ENCODE measurements around the gene CHCHD6. TPM values are rescaled to one million over a fixed set of nuclear protein-coding genes. Genes with fewer than 3 reads are reported as not detected.

CHCHD6 gene
- total RNA-seq, 1 experiment from 2014 or later: 47.7 TPM

- ChIA-PET POLR2A (ENCODE audit: unreplicated experiment) (no interaction called here), CTCF (interaction anchor here (1.0 kb wide), 1 partner anchor 39 kb away, joined by 3 read pairs; no protein-coding TSS in a partner anchor)
- H3K9me2 ChIP-seq (ENCODE audit: insufficient read depth): no peaks in the 10 kb centered on the region
- no peak overlapping the region for H3K4me3 ChIP-seq
- intact Hi-C loops (cut with micrococcal nuclease; ENCODE audit: unreplicated experiment): no loop called here
- H3K27ac ChIP-seq: no peak overlapping the region
- no peak for DNase-seq
- TF ChIP-seq CTCF (conservative IDR thresholded peaks at IDR 0.05): no peak
- TF ChIP-seq EZH2 (IDR thresholded peaks at IDR 0.05; ENCODE audit: low read depth): no peak
- no peaks in the 10 kb centered on the region for H3K27me3 ChIP-seq (ENCODE audit: insufficient read depth, low read depth)
- H3K4me2 ChIP-seq: no peak overlapping the region
- H3F3A ChIP-seq (ENCODE audit: insufficient read depth, low read depth): peaks cover 22% of the 10 kb centered on the region
- BruUV-seq (replicated peaks): no TSS peak
- no peaks in the 10 kb centered on the region for H3K36me3 ChIP-seq (ENCODE audit: low read depth)
- H3K9me3 ChIP-seq (ENCODE audit: insufficient read depth, low read depth): no peaks in the 10 kb centered on the region
- H4K20me1 ChIP-seq (ENCODE audit: insufficient read depth): no peaks in the 10 kb centered on the region
- peaks cover 48% of the 10 kb centered on the region for H3K4me1 ChIP-seq (replicated peaks; ENCODE audit: insufficient read depth)
- H2AFZ ChIP-seq: no peak overlapping the region
- no peaks in the 10 kb centered on the region for H3K79me2 ChIP-seq (ENCODE audit: low read depth)
Observed at GRCh38 chr3:126896968-126897367, 192.9 kb downstream of the CHCHD6 start.

- CTCF ChIA-PET: no interaction called here
- TF ChIP-seq CTCF (conservative IDR thresholded peaks at IDR 0.05) (no peak), EZH2 (IDR thresholded peaks at IDR 0.05; ENCODE audit: low read depth) (no peak)
- Histone ChIP-seq H2AFZ (no peak overlapping the region), H3F3A (ENCODE audit: insufficient read depth, low read depth) (peaks cover 22% of the 10 kb centered on the region), H3K27me3 (ENCODE audit: insufficient read depth, low read depth) (no peaks in the 10 kb centered on the region), H3K79me2 (ENCODE audit: low read depth) (no peaks in the 10 kb centered on the region), H3K4me3 (no peak overlapping the region), H3K36me3 (ENCODE audit: low read depth) (no peaks in the 10 kb centered on the region), H4K20me1 (ENCODE audit: insufficient read depth) (no peaks in the 10 kb centered on the region), H3K27ac (no peak overlapping the region), H3K9me2 (ENCODE audit: insufficient read depth) (no peaks in the 10 kb centered on the region), H3K9me3 (ENCODE audit: insufficient read depth, low read depth) (no peaks in the 10 kb centered on the region), H3K4me1 (replicated peaks; ENCODE audit: insufficient read depth) (peaks cover 41% of the 10 kb centered on the region), H3K4me2 (no peak overlapping the region)
- intact Hi-C loops (cut with micrococcal nuclease; ENCODE audit: unreplicated experiment): no loop called here
- BruUV-seq (replicated peaks): no TSS peak
- POLR2A ChIA-PET (ENCODE audit: unreplicated experiment): no interaction called here
- no peak for DNase-seq
Observed at GRCh38 chr3:126897943-126898342, 193.9 kb downstream of the CHCHD6 start.

GRCh38 chr3:126900859-126901540 is 197.0 kb downstream of the CHCHD6 start:
- Histone ChIP-seq H4K20me1 (ENCODE audit: insufficient read depth) (no peaks in the 10 kb centered on the region), H3K4me2 (no peak overlapping the region), H3F3A (ENCODE audit: insufficient read depth, low read depth) (peaks cover 7% of the 10 kb centered on the region; the same call in 1 of the 2 replicates), H3K4me3 (no peak overlapping the region), H2AFZ (no peak overlapping the region), H3K79me2 (ENCODE audit: low read depth) (no peaks in the 10 kb centered on the region), H3K9me3 (ENCODE audit: insufficient read depth, low read depth) (no peaks in the 10 kb centered on the region), H3K36me3 (ENCODE audit: low read depth) (no peaks in the 10 kb centered on the region), H3K9me2 (ENCODE audit: insufficient read depth) (no peaks in the 10 kb centered on the region), H3K27ac (no peak overlapping the region), H3K4me1 (replicated peaks; ENCODE audit: insufficient read depth) (peaks cover 20% of the 10 kb centered on the region), H3K27me3 (ENCODE audit: insufficient read depth, low read depth) (no peaks in the 10 kb centered on the region)
- intact Hi-C loops (cut with micrococcal nuclease; ENCODE audit: unreplicated experiment): no loop called here
- BruUV-seq (replicated peaks): no TSS peak
- ChIA-PET CTCF (no interaction called here), POLR2A (ENCODE audit: unreplicated experiment) (no interaction called here)
- DNase-seq: no peak
- TF ChIP-seq CTCF (conservative IDR thresholded peaks at IDR 0.05) (no peak), EZH2 (IDR thresholded peaks at IDR 0.05; ENCODE audit: low read depth) (no peak)

All from PC-9 (cell line).